LNCAP (cell line): ENCODE data around the gene MTMR4.

Experiments used
- CTCF ChIP-seq: fragments of 450-650 bp; IDR thresholded peaks from 2 replicates; pipeline ENCODE4 v1.5.1; 2017; ENCODE audit warnings: mild to moderate bottlenecking

The MTMR4 gene

GRCh38 chr17:58501451-58501850 lies 13.0 kb downstream of the MTMR4 start:
- no peak for TF ChIP-seq CTCF

- no peak for TF ChIP-seq CTCF
These were observed 16.1 kb downstream of the MTMR4 start for GRCh38 chr17:58498177-58498828.

- TF ChIP-seq CTCF: no peak
These were observed 20.9 kb downstream of the MTMR4 start for GRCh38 chr17:58493506-58493905.

GRCh38 chr17:58492238-58493121 lies 22.0 kb downstream of the MTMR4 start:
- TF ChIP-seq CTCF: no peak

- no peak for TF ChIP-seq CTCF
These were observed 22.9 kb downstream of the MTMR4 start for GRCh38 chr17:58491510-58492045.

- TF ChIP-seq CTCF: no peak
These were observed 26.0 kb downstream of the MTMR4 start for GRCh38 chr17:58488428-58488890.

GRCh38 chr17:58487589-58488427 lies 26.6 kb downstream of the MTMR4 start, which contains the start of gene HSF5:
TSS of gene HSF5 (minus strand) at chr17:58488408. CDS start at chr17:58488274, 134 bp downstream.
- no peak for TF ChIP-seq CTCF
